ENCODE measurements around the gene RPIA.

The RPIA gene

GRCh38 chr2:88660622-88661021 is 30.9 kb upstream of the RPIA start:
- no peaks in the 10 kb centered on the region for H3K4me1 ChIP-seq (ENCODE audit: control insufficient read depth, insufficient read depth, low read length, poor library complexity, severe bottlenecking)

GRCh38 chr2:88666576-88666975 is 24.9 kb upstream of the RPIA start:
- H3K27ac ChIP-seq (ENCODE audit: insufficient read depth, low read length, poor library complexity, severe bottlenecking) = no peak overlapping the region
- H3K9me3 ChIP-seq (ENCODE audit: control insufficient read depth, low read length) = no peaks in the 10 kb centered on the region
- no peaks in the 10 kb centered on the region for H3K36me3 ChIP-seq (ENCODE audit: control insufficient read depth, insufficient read depth, low read length)
- H3K4me3 ChIP-seq (ENCODE audit: insufficient read depth, low read depth, low read length, poor library complexity, severe bottlenecking) = no peak overlapping the region
- no peaks in the 10 kb centered on the region for H3K4me1 ChIP-seq (ENCODE audit: control insufficient read depth, insufficient read depth, low read length, poor library complexity, severe bottlenecking)
- H3K27me3 ChIP-seq (replicated peaks; ENCODE audit: control insufficient read depth, insufficient read depth, low read length, poor library complexity, severe bottlenecking) = no peaks in the 10 kb centered on the region
- no peak for DNase-seq

More at GRCh38 chr2:88660622-88661021, 30.9 kb upstream of the RPIA start:
- no peak for DNase-seq
- Histone ChIP-seq H3K9me3 (ENCODE audit: control insufficient read depth, low read length) (no peaks in the 10 kb centered on the region), H3K4me3 (ENCODE audit: insufficient read depth, low read depth, low read length, poor library complexity, severe bottlenecking) (no peak overlapping the region), H3K27me3 (replicated peaks; ENCODE audit: control insufficient read depth, insufficient read depth, low read length, poor library complexity, severe bottlenecking) (no peaks in the 10 kb centered on the region), H3K27ac (ENCODE audit: insufficient read depth, low read length, poor library complexity, severe bottlenecking) (no peak overlapping the region), H3K36me3 (ENCODE audit: control insufficient read depth, insufficient read depth, low read length) (no peaks in the 10 kb centered on the region)

- no peak for DNase-seq
- no peaks in the 10 kb centered on the region for H3K9me3 ChIP-seq (ENCODE audit: control insufficient read depth, low read length)
- H3K36me3 ChIP-seq (ENCODE audit: control insufficient read depth, insufficient read depth, low read length) = no peaks in the 10 kb centered on the region
- no peak overlapping the region for H3K4me3 ChIP-seq (ENCODE audit: insufficient read depth, low read depth, low read length, poor library complexity, severe bottlenecking)
- no peaks in the 10 kb centered on the region for H3K4me1 ChIP-seq (ENCODE audit: control insufficient read depth, insufficient read depth, low read length, poor library complexity, severe bottlenecking)
- H3K27me3 ChIP-seq (replicated peaks; ENCODE audit: control insufficient read depth, insufficient read depth, low read length, poor library complexity, severe bottlenecking) = no peaks in the 10 kb centered on the region
- H3K27ac ChIP-seq (ENCODE audit: insufficient read depth, low read length, poor library complexity, severe bottlenecking) = no peak overlapping the region
These were observed 24.3 kb upstream of the RPIA start for GRCh38 chr2:88667219-88667618.

- Histone ChIP-seq H3K4me1 (ENCODE audit: control insufficient read depth, insufficient read depth, low read length, poor library complexity, severe bottlenecking) (no peaks in the 10 kb centered on the region), H3K9me3 (ENCODE audit: control insufficient read depth, low read length) (no peaks in the 10 kb centered on the region), H3K36me3 (ENCODE audit: control insufficient read depth, insufficient read depth, low read length) (no peaks in the 10 kb centered on the region), H3K27ac (ENCODE audit: insufficient read depth, low read length, poor library complexity, severe bottlenecking) (no peak overlapping the region), H3K27me3 (replicated peaks; ENCODE audit: control insufficient read depth, insufficient read depth, low read length, poor library complexity, severe bottlenecking) (no peaks in the 10 kb centered on the region), H3K4me3 (ENCODE audit: insufficient read depth, low read depth, low read length, poor library complexity, severe bottlenecking) (no peak overlapping the region)
- DNase-seq = no peak
These were observed 22.6 kb upstream of the RPIA start for GRCh38 chr2:88668862-88669261.

- no peaks in the 10 kb centered on the region for H3K4me1 ChIP-seq (ENCODE audit: control insufficient read depth, insufficient read depth, low read length, poor library complexity, severe bottlenecking)
- no peaks in the 10 kb centered on the region for H3K36me3 ChIP-seq (ENCODE audit: control insufficient read depth, insufficient read depth, low read length)
- no peak overlapping the region for H3K4me3 ChIP-seq (ENCODE audit: insufficient read depth, low read depth, low read length, poor library complexity, severe bottlenecking)
- H3K27me3 ChIP-seq (replicated peaks; ENCODE audit: control insufficient read depth, insufficient read depth, low read length, poor library complexity, severe bottlenecking) = no peaks in the 10 kb centered on the region
- no peak overlapping the region for H3K27ac ChIP-seq (ENCODE audit: insufficient read depth, low read length, poor library complexity, severe bottlenecking)
- DNase-seq = no peak
- H3K9me3 ChIP-seq (ENCODE audit: control insufficient read depth, low read length) = no peaks in the 10 kb centered on the region
These were observed 21.8 kb upstream of the RPIA start for GRCh38 chr2:88669482-88670214.

GRCh38 chr2:88671786-88672427 is 19.6 kb upstream of the RPIA start:
- no peak overlapping the region for H3K27ac ChIP-seq (ENCODE audit: insufficient read depth, low read length, poor library complexity, severe bottlenecking)
- no peaks in the 10 kb centered on the region for H3K9me3 ChIP-seq (ENCODE audit: control insufficient read depth, low read length)
- H3K4me1 ChIP-seq (ENCODE audit: control insufficient read depth, insufficient read depth, low read length, poor library complexity, severe bottlenecking) = no peaks in the 10 kb centered on the region
- H3K27me3 ChIP-seq (replicated peaks; ENCODE audit: control insufficient read depth, insufficient read depth, low read length, poor library complexity, severe bottlenecking) = no peaks in the 10 kb centered on the region
- H3K36me3 ChIP-seq (ENCODE audit: control insufficient read depth, insufficient read depth, low read length) = no peaks in the 10 kb centered on the region
- no peak overlapping the region for H3K4me3 ChIP-seq (ENCODE audit: insufficient read depth, low read depth, low read length, poor library complexity, severe bottlenecking)
- DNase-seq = no peak

- Histone ChIP-seq H3K36me3 (ENCODE audit: control insufficient read depth, insufficient read depth, low read length) (no peaks in the 10 kb centered on the region), H3K9me3 (ENCODE audit: control insufficient read depth, low read length) (no peaks in the 10 kb centered on the region), H3K27me3 (replicated peaks; ENCODE audit: control insufficient read depth, insufficient read depth, low read length, poor library complexity, severe bottlenecking) (no peaks in the 10 kb centered on the region), H3K4me3 (ENCODE audit: insufficient read depth, low read depth, low read length, poor library complexity, severe bottlenecking) (no peak overlapping the region), H3K4me1 (ENCODE audit: control insufficient read depth, insufficient read depth, low read length, poor library complexity, severe bottlenecking) (no peaks in the 10 kb centered on the region), H3K27ac (ENCODE audit: insufficient read depth, low read length, poor library complexity, severe bottlenecking) (no peak overlapping the region)
- DNase-seq = no peak
These were observed 18.1 kb upstream of the RPIA start for GRCh38 chr2:88673363-88673762.

GRCh38 chr2:88680266-88680902 is 11.1 kb upstream of the RPIA start:
- H3K27me3 ChIP-seq (replicated peaks; ENCODE audit: control insufficient read depth, insufficient read depth, low read length, poor library complexity, severe bottlenecking) = no peaks in the 10 kb centered on the region
- no peaks in the 10 kb centered on the region for H3K36me3 ChIP-seq (ENCODE audit: control insufficient read depth, insufficient read depth, low read length)
- no peaks in the 10 kb centered on the region for H3K9me3 ChIP-seq (ENCODE audit: control insufficient read depth, low read length)
- DNase-seq = no peak
- no peaks in the 10 kb centered on the region for H3K4me1 ChIP-seq (ENCODE audit: control insufficient read depth, insufficient read depth, low read length, poor library complexity, severe bottlenecking)
- no peak overlapping the region for H3K27ac ChIP-seq (ENCODE audit: insufficient read depth, low read length, poor library complexity, severe bottlenecking)
- no peak overlapping the region for H3K4me3 ChIP-seq (ENCODE audit: insufficient read depth, low read depth, low read length, poor library complexity, severe bottlenecking)

GRCh38 chr2:88680916-88681315 is 10.6 kb upstream of the RPIA start:
- no peak overlapping the region for H3K27ac ChIP-seq (ENCODE audit: insufficient read depth, low read length, poor library complexity, severe bottlenecking)
- no peaks in the 10 kb centered on the region for H3K36me3 ChIP-seq (ENCODE audit: control insufficient read depth, insufficient read depth, low read length)
- H3K4me1 ChIP-seq (ENCODE audit: control insufficient read depth, insufficient read depth, low read length, poor library complexity, severe bottlenecking) = no peaks in the 10 kb centered on the region
- no peaks in the 10 kb centered on the region for H3K9me3 ChIP-seq (ENCODE audit: control insufficient read depth, low read length)
- no peak overlapping the region for H3K4me3 ChIP-seq (ENCODE audit: insufficient read depth, low read depth, low read length, poor library complexity, severe bottlenecking)
- H3K27me3 ChIP-seq (replicated peaks; ENCODE audit: control insufficient read depth, insufficient read depth, low read length, poor library complexity, severe bottlenecking) = no peaks in the 10 kb centered on the region
- DNase-seq = no peak

Data from effector memory CD4-positive, alpha-beta T cell (primary cell).